ENCODE data around the gene TNPO2.
A peak's percentile ranks its signal among the peaks of the same experiment; 100 is the strongest.
"Not testable (repeated sequence)": the region's sequence is repeated elsewhere in the genome, so short reads cannot be mapped to it uniquely, and the experiment has no call there.

TNPO2 gene

DNA sequence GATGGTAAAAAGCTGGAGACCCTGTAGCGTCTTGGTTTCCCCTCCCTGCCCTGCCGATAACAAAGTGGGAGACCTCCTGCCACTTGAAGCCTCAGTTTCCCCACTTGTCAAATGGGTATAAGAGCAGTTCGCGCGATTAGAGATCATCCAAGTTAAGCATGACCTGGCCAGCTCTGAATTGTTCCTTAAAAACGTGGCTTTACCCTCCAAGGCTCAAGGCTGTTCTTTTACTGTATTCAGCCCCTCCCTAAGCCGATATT, 421 bp downstream of the TNPO2 start:
- H3K27me3 ChIP-seq (ENCODE audit: control insufficient read depth in 5 of 5, insufficient read depth in 4 of 5, low read length in 5 of 5) = no peaks in the 10 kb centered on the region
- peaks cover 12 to 40% (median 35%) of the 10 kb centered on the region in 5 donors for H3K4me1 ChIP-seq (ENCODE audit: control insufficient read depth in 5 of 5, insufficient read depth in 5 of 5, low read length in 5 of 5)
- H3K36me3 ChIP-seq (ENCODE audit: control insufficient read depth in 5 of 5, insufficient read depth in 5 of 5, low read length in 5 of 5) = peaks cover 0 to 16% (median 13%) of the 10 kb centered on the region in 5 donors
- peak overlapping the region; percentile 63 to 82 (median 75) for H3K4me3 ChIP-seq (ENCODE audit: low read depth in 1 of 5, low read length in 5 of 5)
- peak overlapping the region; percentile 63 to 97 (median 78) for H3K9ac ChIP-seq (ENCODE audit: low read length in 5 of 5)
- no peaks in the 10 kb centered on the region for H3K9me3 ChIP-seq (ENCODE audit: control insufficient read depth in 5 of 5, low read length in 5 of 5)
- H3K27ac ChIP-seq (ENCODE audit: low read depth, low read length) = peak overlapping the region; percentile 92

DNA sequence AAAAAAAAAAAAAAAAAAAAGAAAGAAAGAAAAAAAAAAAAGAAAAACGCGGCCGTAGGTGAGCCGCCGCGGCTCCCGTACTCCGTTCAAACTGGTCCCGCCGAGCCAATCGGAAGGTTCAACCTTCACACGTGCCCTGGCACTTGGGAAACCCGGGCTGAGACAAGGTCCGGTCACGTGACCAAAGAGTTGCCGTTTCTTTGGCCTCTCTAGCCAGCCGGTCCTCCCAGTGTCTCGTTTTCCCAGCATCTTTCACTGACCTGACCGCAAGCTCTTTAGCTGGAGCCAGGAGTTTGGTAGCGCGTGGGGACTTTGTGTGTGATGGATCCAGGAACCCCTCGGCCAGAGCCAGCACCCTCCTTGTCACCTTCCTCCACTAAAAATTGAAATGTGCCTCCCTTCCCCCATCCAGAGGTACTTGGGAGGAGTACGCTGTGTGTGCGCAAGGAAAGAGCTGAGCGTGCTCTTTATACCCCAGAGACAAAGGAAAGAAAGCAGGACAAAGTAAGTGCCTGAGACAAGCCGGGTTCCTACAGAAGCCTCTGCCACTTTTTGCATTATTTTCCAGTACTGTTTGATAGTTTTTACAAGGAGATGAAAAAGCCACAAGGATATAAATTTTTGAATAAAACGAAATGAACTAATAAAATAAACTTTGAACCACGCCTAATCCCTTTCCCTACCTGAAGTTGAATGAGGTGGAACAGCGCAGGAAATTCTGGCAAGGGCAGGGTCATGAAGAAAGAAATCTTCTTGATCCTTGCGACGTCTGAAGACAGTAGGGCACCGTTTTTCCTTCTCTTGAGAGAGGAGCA, 959 bp downstream of the TNPO2 start:
- peaks cover 12 to 40% (median 35%) of the 10 kb centered on the region in 5 donors for H3K4me1 ChIP-seq (ENCODE audit: control insufficient read depth in 5 of 5, insufficient read depth in 5 of 5, low read length in 5 of 5)

GRCh38 chr19:12721656-12722565, 1.8 kb downstream of the TNPO2 start:
- H3K27me3 ChIP-seq (ENCODE audit: control insufficient read depth in 5 of 5, insufficient read depth in 4 of 5, low read length in 5 of 5) = no peaks in the 10 kb centered on the region
- H3K36me3 ChIP-seq (ENCODE audit: control insufficient read depth in 5 of 5, insufficient read depth in 5 of 5, low read length in 5 of 5) = peaks cover 0 to 21% (median 15%) of the 10 kb centered on the region in 5 donors
- peaks cover 12 to 40% (median 35%) of the 10 kb centered on the region in 5 donors for H3K4me1 ChIP-seq (ENCODE audit: control insufficient read depth in 5 of 5, insufficient read depth in 5 of 5, low read length in 5 of 5)
- H3K4me3 ChIP-seq (ENCODE audit: low read depth in 1 of 5, low read length in 5 of 5) = peak overlapping the region; percentile 71 to 89 (median 78)
- H3K27ac ChIP-seq (ENCODE audit: low read depth, low read length) = peak overlapping the region; percentile 92
- H3K9me3 ChIP-seq (ENCODE audit: control insufficient read depth in 5 of 5, low read length in 5 of 5) = no peaks in the 10 kb centered on the region
- peak overlapping the region; percentile 66 to 98 (median 96) for H3K9ac ChIP-seq (ENCODE audit: low read length in 5 of 5)

More for the DNA sequence above, 959 bp downstream of the TNPO2 start:
- no peaks in the 10 kb centered on the region for H3K27me3 ChIP-seq (ENCODE audit: control insufficient read depth in 5 of 5, insufficient read depth in 4 of 5, low read length in 5 of 5)
- H3K27ac ChIP-seq (ENCODE audit: low read depth, low read length) = peak overlapping the region; percentile 92
- peak overlapping the region; percentile 63 to 97 (median 78) for H3K9ac ChIP-seq (ENCODE audit: low read length in 5 of 5)
- peak overlapping the region; percentile 71 to 82 (median 78) for H3K4me3 ChIP-seq (ENCODE audit: low read depth in 1 of 5, low read length in 5 of 5)
- no peaks in the 10 kb centered on the region for H3K9me3 ChIP-seq (ENCODE audit: control insufficient read depth in 5 of 5, low read length in 5 of 5)
- peaks cover 0 to 17% (median 10%) of the 10 kb centered on the region in 5 donors for H3K36me3 ChIP-seq (ENCODE audit: control insufficient read depth in 5 of 5, insufficient read depth in 5 of 5, low read length in 5 of 5)

- peaks cover 12 to 40% (median 35%) of the 10 kb centered on the region in 5 donors for H3K4me1 ChIP-seq (ENCODE audit: control insufficient read depth in 5 of 5, insufficient read depth in 5 of 5, low read length in 5 of 5)
- peak overlapping the region; percentile 92 for H3K27ac ChIP-seq (ENCODE audit: low read depth, low read length)
Observed at GRCh38 chr19:12720851-12721655, 2.7 kb downstream of the TNPO2 start.

GRCh38 chr19:12720296-12720695, 3.4 kb downstream of the TNPO2 start:
- H3K4me3 ChIP-seq (ENCODE audit: low read depth in 1 of 5, low read length in 5 of 5) = peak overlapping the region; percentile 35 to 78 (median 75)
- peak overlapping the region; percentile 92 for H3K27ac ChIP-seq (ENCODE audit: low read depth, low read length)
- H3K4me1 ChIP-seq (ENCODE audit: control insufficient read depth in 5 of 5, insufficient read depth in 5 of 5, low read length in 5 of 5) = peaks cover 12 to 40% (median 35%) of the 10 kb centered on the region in 5 donors

More at GRCh38 chr19:12720851-12721655, 2.7 kb downstream of the TNPO2 start:
- H3K4me3 ChIP-seq (ENCODE audit: low read depth in 1 of 5, low read length in 5 of 5) = peak overlapping the region; percentile 71 to 89 (median 78)
- peaks cover 0 to 26% (median 21%) of the 10 kb centered on the region in 5 donors for H3K36me3 ChIP-seq (ENCODE audit: control insufficient read depth in 5 of 5, insufficient read depth in 5 of 5, low read length in 5 of 5)
- H3K9me3 ChIP-seq (ENCODE audit: control insufficient read depth in 5 of 5, low read length in 5 of 5) = no peaks in the 10 kb centered on the region
- H3K27me3 ChIP-seq (ENCODE audit: control insufficient read depth in 5 of 5, insufficient read depth in 4 of 5, low read length in 5 of 5) = no peaks in the 10 kb centered on the region
- H3K9ac ChIP-seq (ENCODE audit: low read length in 5 of 5) = peak overlapping the region; percentile 66 to 98 (median 96)

GRCh38 chr19:12715929-12716328, 7.8 kb downstream of the TNPO2 start:
- peaks cover 0 to 68% (median 62%) of the 10 kb centered on the region in 5 donors for H3K36me3 ChIP-seq (ENCODE audit: control insufficient read depth in 5 of 5, insufficient read depth in 5 of 5, low read length in 5 of 5)
- no peak overlapping the region for H3K9ac ChIP-seq (ENCODE audit: low read length in 5 of 5)
- no peak overlapping the region for H3K27ac ChIP-seq (ENCODE audit: low read depth, low read length)
- no peak overlapping the region for H3K4me3 ChIP-seq (ENCODE audit: low read depth in 1 of 5, low read length in 5 of 5)
- H3K4me1 ChIP-seq (ENCODE audit: control insufficient read depth in 5 of 5, insufficient read depth in 5 of 5, low read length in 5 of 5) = peaks cover 3 to 12% (median 9%) of the 10 kb centered on the region in 5 donors
- H3K9me3 ChIP-seq (ENCODE audit: control insufficient read depth in 5 of 5, low read length in 5 of 5) = no peaks in the 10 kb centered on the region
- no peaks in the 10 kb centered on the region for H3K27me3 ChIP-seq (ENCODE audit: control insufficient read depth in 5 of 5, insufficient read depth in 4 of 5, low read length in 5 of 5)

More at GRCh38 chr19:12720296-12720695, 3.4 kb downstream of the TNPO2 start:
- Histone ChIP-seq H3K36me3 (ENCODE audit: control insufficient read depth in 5 of 5, insufficient read depth in 5 of 5, low read length in 5 of 5) (peaks cover 0 to 33% (median 28%) of the 10 kb centered on the region in 5 donors), H3K9me3 (ENCODE audit: control insufficient read depth in 5 of 5, low read length in 5 of 5) (no peaks in the 10 kb centered on the region), H3K27me3 (ENCODE audit: control insufficient read depth in 5 of 5, insufficient read depth in 4 of 5, low read length in 5 of 5) (no peaks in the 10 kb centered on the region), H3K9ac (ENCODE audit: low read length in 5 of 5) (peak overlapping the region; percentile 48 to 98 (median 96))

- Histone ChIP-seq H3K27me3 (ENCODE audit: control insufficient read depth in 5 of 5, insufficient read depth in 4 of 5, low read length in 5 of 5) (no peaks in the 10 kb centered on the region), H3K9me3 (ENCODE audit: control insufficient read depth in 5 of 5, low read length in 5 of 5) (no peaks in the 10 kb centered on the region), H3K4me1 (ENCODE audit: control insufficient read depth in 5 of 5, insufficient read depth in 5 of 5, low read length in 5 of 5) (peaks cover 0 to 4% (median under 1%) of the 10 kb centered on the region in 5 donors), H3K4me3 (ENCODE audit: low read depth in 1 of 5, low read length in 5 of 5) (no peak overlapping the region), H3K9ac (ENCODE audit: low read length in 5 of 5) (no peak overlapping the region), H3K36me3 (ENCODE audit: control insufficient read depth in 5 of 5, insufficient read depth in 5 of 5, low read length in 5 of 5) (peaks cover 0 to 75% (median 70%) of the 10 kb centered on the region in 5 donors), H3K27ac (ENCODE audit: low read depth, low read length) (no peak overlapping the region)
Observed at GRCh38 chr19:12715102-12715501, 8.6 kb downstream of the TNPO2 start.

DNA sequence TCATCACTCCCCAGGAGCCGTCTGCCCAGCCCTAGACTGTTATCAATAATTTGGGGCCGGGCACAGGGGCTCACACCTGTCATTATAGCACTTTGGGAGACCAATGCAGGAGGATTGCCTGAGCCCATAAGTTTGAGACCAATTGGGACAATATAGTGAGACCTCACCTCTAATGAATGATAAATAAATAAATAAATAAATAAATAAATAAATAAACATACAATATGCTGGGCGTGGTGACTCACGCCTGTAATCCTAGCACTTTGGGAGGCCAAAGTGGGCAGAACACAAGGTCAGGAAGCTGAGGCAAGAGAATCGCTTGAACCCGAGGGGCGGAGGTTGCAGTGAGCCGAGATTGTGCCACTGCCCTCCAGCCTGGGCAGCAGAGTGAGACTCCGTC, 10.4 kb downstream of the TNPO2 start:
- H3K27ac ChIP-seq (ENCODE audit: low read depth, low read length); H3K9ac ChIP-seq (ENCODE audit: low read length in 5 of 5); H3K4me3 ChIP-seq (ENCODE audit: low read depth in 1 of 5, low read length in 5 of 5); H3K4me1 ChIP-seq (ENCODE audit: control insufficient read depth in 5 of 5, insufficient read depth in 5 of 5, low read length in 5 of 5); H3K27me3 ChIP-seq (ENCODE audit: control insufficient read depth in 5 of 5, insufficient read depth in 4 of 5, low read length in 5 of 5); H3K9me3 ChIP-seq (ENCODE audit: control insufficient read depth in 5 of 5, low read length in 5 of 5): not testable (repeated sequence)
- H3K36me3 ChIP-seq (ENCODE audit: control insufficient read depth in 5 of 5, insufficient read depth in 5 of 5, low read length in 5 of 5) = peaks cover 0 to 84% (median 74%) of the 10 kb centered on the region in 5 donors

GRCh38 chr19:12712077-12712476, 11.7 kb downstream of the TNPO2 start:
- not testable (repeated sequence) for H3K27ac ChIP-seq (ENCODE audit: low read depth, low read length); H3K9ac ChIP-seq (ENCODE audit: low read length in 5 of 5); H3K9me3 ChIP-seq (ENCODE audit: control insufficient read depth in 5 of 5, low read length in 5 of 5); H3K4me3 ChIP-seq (ENCODE audit: low read depth in 1 of 5, low read length in 5 of 5); H3K27me3 ChIP-seq (ENCODE audit: control insufficient read depth in 5 of 5, insufficient read depth in 4 of 5, low read length in 5 of 5); H3K4me1 ChIP-seq (ENCODE audit: control insufficient read depth in 5 of 5, insufficient read depth in 5 of 5, low read length in 5 of 5)
- peaks cover 0 to 79% (median 68%) of the 10 kb centered on the region in 5 donors for H3K36me3 ChIP-seq (ENCODE audit: control insufficient read depth in 5 of 5, insufficient read depth in 5 of 5, low read length in 5 of 5)
